Testis (tissue), 2 donors: ENCODE data around the gene COL13A1.

Source experiments
- POLR2A ChIP-seq: fragments of 450-650 bp; IDR thresholded peaks from one replicate; pipeline ENCODE4 v1.6.1; 2017; ENCODE audit warnings: antibody characterized with exemption, mild to moderate bottlenecking, moderate library complexity
- TF ChIP-seq, protein P1 (sequence below), 3 experiments: fragments of 450-650 bp in 2 of 3; fragments of 200-600 bp in 1 of 3; sonication (generic) in 1 of 3; IDR thresholded peaks; one replicate each; pipeline ENCODE4 v1.5.1; 2016 to 2019; ENCODE audit warnings: antibody characterized with exemption in 3 of 3, mild to moderate bottlenecking in 2 of 3, moderate library complexity in 1 of 3

DNA sequence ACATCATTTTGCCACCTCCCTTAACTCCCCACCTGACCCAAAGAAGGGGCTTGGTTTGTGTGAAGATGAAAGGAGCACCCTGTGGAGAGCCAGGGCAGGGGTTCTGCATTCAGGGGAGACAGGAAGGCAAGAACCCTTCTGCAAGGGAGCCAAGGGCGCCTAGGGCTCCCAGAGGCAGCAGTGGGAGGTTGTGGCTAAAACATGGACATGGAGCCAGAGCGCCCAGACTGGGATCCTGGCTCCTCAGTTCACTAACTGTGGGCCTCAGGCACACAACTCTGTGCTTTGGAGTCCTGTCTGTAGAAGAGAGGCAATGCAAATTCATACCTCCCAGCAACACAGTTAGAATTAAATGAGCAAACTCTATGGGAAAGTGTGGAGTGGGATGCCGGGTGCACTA lies 127.9 kb downstream of the COL13A1 start:
- TF ChIP-seq POLR2A, result no peak
- TF ChIP-seq, protein P1, sequence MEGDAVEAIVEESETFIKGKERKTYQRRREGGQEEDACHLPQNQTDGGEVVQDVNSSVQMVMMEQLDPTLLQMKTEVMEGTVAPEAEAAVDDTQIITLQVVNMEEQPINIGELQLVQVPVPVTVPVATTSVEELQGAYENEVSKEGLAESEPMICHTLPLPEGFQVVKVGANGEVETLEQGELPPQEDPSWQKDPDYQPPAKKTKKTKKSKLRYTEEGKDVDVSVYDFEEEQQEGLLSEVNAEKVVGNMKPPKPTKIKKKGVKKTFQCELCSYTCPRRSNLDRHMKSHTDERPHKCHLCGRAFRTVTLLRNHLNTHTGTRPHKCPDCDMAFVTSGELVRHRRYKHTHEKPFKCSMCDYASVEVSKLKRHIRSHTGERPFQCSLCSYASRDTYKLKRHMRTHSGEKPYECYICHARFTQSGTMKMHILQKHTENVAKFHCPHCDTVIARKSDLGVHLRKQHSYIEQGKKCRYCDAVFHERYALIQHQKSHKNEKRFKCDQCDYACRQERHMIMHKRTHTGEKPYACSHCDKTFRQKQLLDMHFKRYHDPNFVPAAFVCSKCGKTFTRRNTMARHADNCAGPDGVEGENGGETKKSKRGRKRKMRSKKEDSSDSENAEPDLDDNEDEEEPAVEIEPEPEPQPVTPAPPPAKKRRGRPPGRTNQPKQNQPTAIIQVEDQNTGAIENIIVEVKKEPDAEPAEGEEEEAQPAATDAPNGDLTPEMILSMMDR (IDR thresholded peaks at IDR 0.05), result no peak
